HG03108 (cell line): ENCODE measurements around the gene OBSL1.
A peak's percentile ranks its signal among the peaks of the same experiment; 100 is the strongest.

Experiments
- ATAC-seq: cut with Tn5 transposase; IDR thresholded peaks from one replicate; pipeline ENCODE4 v1.9.1; 2021; ENCODE audit warnings: moderate library complexity; ENCODE audit not compliant: unreplicated experiment

Gene OBSL1

DNA sequence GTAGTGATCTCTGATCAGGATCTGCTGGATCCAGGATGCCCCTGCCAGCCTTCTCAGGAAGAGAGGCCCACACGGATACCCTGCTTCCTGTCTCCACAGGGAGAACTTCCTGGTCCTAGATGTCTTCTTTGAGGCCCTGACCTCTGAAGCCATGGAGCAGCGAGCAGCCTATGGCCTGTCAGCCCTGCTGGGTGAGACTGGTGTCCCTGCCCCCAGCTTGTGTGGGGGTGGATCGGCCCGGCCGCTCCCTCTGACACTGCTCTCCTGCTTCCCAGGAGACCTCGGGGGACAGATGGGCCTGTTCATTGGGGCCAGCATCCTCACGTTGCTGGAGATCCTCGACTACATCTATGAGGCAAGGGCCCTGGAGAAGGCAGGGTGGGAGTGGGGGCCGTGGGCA is 34.4 kb downstream of the OBSL1 start:
- ATAC-seq: no peak

GRCh38 chr2:219536425-219536824 is 34.9 kb downstream of the OBSL1 start:
- ATAC-seq: no peak

DNA sequence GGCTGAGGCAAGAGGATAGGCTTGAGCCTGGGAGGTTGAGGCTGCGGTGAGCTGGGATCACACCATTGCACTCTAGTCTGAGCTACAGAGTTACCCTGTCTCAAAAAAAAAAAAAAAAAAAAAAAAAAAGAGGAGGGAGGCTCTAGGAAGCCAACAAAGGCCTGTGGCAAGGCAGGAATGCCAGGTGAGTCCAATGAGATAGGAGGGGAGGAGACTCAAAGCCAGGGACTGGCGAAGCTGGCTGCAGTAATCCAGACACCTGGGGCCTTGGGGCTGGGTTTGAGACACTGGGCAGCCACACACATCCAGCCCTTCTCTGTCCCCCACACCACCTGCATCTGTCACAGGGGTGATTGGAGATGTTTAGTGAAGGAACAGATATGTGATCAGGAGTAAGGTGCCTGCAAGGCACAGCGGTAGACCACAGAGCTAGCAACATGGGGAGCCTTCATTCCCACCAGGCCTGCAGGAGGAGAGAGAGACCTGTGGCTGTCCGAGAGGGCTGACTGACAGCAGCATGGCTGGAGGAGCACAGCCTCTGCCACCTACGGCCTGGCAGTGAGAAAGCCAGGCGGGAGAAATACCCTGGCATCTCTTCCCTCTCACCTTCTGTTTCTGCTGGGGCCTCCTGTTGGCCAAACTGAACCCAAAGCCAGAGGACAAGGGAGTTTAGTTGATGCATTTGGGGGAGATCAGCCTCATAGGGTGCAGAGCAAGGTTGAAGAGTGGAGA is 37.2 kb downstream of the OBSL1 start:
- no peak for ATAC-seq

DNA sequence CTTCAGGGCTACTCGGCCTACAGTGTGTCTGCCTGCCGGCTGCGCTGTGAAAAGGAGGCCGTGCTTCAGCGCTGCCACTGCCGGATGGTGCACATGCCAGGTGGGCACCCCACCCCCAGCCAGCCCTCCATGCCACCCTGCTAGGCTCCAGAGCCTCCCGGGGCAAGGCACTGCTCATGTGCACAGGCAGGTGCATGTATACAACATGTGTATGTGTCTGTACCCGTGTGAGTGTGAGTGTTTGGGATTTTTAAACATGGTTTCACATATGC is 39.0 kb downstream of the OBSL1 start:
- no peak for ATAC-seq

DNA sequence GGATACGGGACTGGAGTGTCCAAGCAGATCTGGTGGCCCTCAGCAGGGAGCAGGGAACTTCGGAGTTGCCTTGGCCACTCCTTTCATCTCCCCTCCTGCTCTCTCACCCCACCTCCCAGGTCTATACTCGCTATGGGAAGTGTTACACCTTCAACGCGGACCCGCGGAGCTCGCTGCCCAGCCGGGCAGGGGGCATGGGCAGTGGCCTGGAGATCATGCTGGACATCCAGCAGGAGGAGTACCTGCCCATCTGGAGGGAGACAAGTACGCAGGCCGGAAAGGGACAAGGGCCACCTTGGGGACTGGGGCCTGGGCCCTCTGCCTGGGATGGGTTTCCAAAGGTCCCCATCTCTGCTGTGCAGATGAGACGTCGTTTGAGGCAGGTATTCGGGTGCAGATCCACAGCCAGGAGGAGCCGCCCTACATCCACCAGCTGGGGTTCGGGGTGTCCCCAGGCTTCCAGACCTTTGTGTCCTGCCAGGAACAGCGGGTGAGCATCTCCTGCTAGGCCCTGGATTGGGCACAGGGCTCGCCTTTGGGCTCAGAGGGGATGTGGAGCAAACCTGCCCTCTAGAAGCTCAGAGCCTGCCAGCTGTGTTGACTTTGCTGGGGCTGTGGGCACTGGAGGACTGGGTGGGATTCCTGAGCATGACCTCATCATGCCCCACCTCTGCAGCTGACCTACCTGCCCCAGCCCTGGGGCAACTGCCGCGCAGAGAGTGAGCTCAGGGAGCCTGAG is 39.5 kb downstream of the OBSL1 start:
- ATAC-seq: no peak

DNA sequence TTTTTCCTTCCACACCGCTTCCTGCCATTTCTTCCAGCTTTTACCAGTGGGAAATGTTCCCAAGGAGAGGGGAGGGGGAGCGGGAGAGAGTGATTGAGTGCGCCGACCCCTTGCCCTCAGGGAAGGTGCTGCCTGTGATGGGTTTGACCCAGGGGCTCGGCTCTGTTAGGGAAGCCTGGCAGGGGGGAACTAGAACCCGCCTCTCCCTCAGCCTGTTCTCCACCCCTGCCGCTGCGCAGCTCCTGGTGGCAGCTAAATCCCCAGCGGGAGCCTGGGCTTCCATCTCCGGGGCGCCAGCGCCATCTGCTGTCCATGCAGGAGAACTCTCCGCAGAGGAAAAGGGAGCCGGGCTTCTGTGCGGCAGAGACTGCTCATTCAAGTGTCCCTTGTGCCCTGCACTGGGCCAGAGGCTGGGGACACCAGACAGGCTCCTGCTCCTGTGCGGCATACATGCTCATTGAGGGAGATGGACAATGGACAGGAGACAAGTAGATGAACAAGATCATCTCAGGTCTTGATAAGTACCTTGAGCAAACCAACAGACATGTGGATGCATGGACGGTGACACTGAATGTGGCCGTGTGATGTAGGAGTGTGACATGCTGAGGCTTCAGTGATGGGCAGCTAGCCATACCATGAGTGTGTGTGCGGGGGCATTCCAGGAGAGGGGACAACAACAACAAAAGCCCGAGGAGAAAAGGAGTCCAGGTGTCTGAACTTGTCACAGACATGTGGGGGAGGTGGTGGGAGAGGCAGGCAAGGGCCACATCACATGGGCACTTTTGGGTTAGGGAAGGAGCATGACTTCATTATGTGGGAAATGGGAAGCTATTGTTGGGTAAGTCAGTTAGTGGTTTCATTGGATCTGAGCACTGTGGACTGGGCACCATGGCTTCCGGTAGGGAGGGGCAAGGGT is 41.0 kb downstream of the OBSL1 start:
- ATAC-seq: peak; percentile 83

GRCh38 chr2:219527472-219527871 is 43.9 kb downstream of the OBSL1 start:
- ATAC-seq: no peak

DNA sequence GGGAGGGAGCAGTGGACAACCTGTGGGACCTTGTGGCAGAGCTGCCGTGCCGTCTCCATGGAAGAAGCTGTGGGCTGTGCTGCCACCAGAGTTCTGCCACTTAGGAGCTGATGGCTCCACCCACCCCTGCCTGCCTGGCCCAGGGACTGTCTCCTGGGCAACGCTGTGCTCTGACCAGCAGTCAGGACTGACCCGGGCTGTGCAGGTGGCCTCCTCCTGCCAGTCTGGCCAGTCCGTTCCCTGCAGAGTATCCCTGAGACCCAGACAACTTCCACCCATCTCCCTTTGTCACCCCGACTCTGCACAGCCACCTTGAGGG is 44.3 kb downstream of the OBSL1 start:
- no peak for ATAC-seq

DNA sequence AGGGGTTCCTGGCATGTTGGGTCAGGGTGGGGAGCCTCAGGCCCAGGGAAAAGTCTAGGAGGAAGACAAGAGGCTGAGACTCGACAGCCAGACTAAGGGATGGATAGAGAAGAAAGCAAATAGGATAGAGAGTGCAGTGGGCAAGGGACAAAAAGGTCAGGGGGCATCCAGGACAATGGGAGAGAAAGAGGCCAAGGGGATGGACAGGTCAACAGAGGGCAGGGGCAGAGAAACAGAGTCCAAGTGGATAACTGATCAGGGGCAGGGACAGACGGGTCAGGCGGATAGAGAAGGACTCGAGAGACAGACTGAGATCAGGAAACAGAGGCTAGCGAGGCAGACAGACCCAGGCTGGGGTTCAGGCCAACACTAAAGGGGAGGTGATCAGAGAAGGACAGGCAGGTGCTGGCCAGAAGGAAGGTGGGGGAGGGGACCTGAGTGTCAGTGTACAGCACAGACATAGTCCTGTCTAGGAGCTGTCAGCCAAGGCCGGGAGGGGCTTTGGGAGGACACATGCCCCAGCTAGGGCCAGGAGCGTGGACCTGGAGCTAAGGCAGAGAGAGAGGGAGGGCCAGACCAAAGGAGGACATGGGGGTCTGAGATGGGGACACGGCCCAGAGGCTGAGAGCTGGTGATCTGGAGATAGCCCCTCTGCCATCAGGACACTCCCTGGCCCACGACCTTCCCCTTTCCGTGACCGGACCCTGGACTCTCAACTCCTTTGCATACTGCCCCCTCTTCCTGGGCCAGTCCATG is 44.8 kb downstream of the OBSL1 start:
- ATAC-seq: no peak

- ATAC-seq: no peak
Observed at GRCh38 chr2:219525533-219526232, 45.7 kb downstream of the OBSL1 start.

DNA sequence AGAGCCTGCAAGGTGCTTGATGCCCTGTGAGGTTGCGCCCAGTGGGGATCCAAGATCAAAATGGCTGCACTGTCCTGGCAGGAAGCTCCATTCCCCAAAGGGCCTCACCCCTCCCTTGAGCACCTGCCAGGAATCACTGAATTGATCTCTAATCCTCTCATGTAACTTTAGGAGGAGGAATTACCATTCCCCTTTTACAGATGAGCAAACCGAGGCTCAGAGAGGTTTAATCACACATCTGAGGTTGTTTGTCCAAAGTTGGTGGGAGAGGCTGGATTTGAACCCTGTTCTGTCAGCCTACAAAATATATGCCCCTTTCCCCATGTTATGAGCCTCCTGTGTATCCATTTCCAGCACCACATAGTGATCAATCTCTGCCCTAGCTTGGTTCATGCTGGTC is 46.5 kb downstream of the OBSL1 start:
- no peak for ATAC-seq

- no peak for ATAC-seq
Observed at GRCh38 chr2:219523031-219523671, 48.2 kb downstream of the OBSL1 start.

- ATAC-seq: no peak
Observed at GRCh38 chr2:219522111-219523030, 49.0 kb downstream of the OBSL1 start.

DNA sequence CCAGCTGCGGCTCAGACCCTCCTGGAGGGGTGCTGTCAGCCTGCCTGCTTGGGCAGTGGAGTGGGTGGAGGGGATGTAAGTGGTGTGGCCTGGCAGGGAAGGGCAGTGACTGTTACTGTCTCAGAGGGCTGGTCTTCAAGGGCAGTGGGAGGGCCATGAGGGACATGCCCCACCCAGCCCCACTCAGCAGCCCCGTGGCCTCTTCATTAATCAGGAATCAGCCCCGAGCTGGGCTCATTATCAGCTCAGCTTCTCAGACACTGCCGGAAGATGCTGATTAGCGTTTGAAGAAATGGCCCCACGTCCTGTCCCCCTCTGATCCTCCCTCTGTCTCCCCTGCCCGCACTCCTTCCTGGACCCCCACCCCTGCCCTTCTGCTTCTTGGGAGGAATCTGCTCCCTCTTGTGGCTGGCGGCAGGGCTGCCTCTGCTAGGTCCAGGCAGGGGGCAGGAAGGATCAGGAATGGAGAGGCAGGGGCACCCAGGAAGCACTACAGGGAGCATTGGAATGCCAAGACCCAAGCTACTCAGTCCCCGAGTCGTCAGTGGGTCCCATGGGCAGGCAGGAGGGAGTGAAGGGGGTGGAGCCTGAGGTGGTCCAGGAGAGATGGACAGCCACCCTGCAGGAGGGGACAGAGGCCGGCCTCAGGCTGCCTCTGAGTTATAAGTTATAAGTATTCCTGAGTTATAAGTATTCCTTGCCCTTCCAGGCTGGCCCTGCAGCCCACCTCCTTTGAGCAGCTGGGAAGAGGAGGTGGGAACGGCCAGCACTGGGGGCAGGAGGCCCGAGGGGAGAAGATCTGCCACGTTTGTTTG is 50.1 kb downstream of the OBSL1 start:
- no peak for ATAC-seq

- ATAC-seq: no peak
Observed at GRCh38 chr2:219520079-219520478, 51.3 kb downstream of the OBSL1 start.

GRCh38 chr2:219519526-219519916 is 51.8 kb downstream of the OBSL1 start:
- ATAC-seq: no peak

DNA sequence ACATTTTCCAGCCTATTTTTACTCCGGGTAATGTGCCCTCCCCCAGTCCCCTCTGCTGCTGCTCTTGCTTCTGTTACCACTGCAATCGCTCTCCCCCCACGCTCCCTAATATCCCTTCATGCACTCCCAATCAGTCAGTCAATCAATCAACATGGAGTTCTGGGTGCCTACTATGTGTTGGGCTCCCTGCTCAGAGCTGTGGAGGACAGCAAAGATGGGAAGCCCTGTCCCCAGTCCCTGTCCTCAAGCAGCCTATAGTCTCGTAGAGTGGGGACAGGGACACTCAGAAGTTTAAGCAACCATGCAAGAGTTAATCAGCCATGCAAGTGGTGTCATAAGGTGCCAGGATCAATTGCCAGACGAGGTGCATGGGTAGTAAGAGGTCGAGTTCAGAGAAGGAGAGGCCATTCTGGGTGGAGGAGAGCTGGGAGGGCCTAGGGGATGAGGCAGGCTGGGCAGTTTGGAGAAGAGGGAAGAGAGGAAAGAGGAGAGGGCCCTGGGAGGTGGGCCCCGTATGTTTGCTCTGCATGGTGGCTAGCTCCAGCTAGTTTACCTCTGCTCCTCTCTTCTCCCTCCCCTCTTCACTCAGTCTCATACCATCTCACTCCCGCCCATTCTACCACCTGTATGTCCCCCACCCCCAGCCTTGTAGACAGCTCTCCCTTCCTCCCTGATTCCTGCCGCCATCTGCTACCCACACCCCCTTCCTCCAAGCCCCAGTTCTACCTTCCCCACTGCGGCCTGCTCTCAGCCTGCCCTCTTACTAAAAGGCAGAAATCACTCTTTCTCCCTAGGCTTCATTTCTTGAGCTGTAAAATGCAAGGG is 53.2 kb downstream of the OBSL1 start:
- ATAC-seq: no peak
